HuH-7.5 (cell line): ENCODE measurements around the gene SUN2.
"Not testable (repeated sequence)": the region's sequence is repeated elsewhere in the genome, so short reads cannot be mapped to it uniquely, and the experiment has no call there.

Experiments used
- DNase-seq: peaks from one replicate; pipeline ENCODE4 v3.0.0; 2011; ENCODE audit warnings: low spot score

SUN2 gene, protein sequence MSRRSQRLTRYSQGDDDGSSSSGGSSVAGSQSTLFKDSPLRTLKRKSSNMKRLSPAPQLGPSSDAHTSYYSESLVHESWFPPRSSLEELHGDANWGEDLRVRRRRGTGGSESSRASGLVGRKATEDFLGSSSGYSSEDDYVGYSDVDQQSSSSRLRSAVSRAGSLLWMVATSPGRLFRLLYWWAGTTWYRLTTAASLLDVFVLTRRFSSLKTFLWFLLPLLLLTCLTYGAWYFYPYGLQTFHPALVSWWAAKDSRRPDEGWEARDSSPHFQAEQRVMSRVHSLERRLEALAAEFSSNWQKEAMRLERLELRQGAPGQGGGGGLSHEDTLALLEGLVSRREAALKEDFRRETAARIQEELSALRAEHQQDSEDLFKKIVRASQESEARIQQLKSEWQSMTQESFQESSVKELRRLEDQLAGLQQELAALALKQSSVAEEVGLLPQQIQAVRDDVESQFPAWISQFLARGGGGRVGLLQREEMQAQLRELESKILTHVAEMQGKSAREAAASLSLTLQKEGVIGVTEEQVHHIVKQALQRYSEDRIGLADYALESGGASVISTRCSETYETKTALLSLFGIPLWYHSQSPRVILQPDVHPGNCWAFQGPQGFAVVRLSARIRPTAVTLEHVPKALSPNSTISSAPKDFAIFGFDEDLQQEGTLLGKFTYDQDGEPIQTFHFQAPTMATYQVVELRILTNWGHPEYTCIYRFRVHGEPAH

DNA sequence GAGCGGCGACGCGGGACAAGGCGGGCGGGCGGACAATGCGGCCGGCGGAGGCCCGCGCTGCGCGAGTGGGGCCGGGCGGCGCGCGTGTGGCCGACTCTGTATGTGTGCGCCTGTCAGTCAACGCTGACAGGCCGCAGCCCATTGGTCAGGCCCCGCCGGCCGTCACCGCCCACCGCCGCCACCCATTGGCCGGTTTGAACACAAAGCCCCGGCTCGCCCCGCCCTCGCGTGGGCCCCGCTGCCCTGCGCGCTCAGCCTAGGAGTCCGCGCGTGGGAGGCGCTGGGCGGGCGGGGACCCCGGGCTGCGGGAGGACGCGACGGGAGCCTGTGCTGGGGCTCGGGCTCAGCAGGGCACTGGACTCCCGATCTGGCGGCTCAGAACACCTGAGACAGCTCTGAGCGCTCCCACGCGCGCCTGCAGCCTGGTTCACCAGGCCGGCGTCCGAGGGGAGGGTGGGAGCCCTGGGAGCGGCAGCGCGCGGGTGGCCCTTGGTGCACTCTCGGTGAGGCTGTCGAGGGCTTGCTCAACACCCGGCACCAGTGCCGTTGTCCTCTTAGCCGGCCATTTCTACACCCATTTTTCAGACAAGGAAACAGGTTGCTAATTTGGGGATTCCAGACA, at the start of gene SUN2:
SUN2 (minus strand) TSS at position 88 of the 622 bp plus-strand sequence. CDS start 3,370 bp downstream, outside the sequence.
- DNase-seq: peak; percentile 96

DNA sequence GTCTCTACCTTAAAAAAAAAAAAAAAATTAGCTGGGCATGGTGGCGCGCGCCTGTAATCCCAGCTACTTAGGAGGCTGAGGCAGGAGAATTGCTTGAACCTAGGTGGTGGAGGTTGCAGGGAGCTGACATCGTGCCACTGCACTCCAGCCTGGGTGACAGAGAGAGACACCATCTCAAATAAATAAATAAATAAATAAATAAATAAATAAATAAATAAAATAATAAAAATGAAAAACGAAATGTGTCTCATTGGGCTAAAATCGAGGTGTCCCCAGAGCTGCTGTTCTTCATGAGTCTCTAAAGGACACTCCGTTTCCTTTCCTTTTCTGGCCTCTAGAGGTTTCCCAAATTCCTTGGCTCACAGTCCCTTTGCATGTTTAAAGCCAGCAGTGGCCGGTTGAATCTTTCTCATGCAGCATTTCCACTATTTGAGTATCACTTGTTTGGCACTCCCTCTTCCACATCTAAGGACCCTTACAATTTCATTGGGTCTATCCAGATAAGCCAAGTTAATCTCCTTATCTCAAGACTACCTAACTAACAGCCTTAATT, 49.3 kb upstream of the SUN2 start:
- not testable (repeated sequence) for DNase-seq

DNA sequence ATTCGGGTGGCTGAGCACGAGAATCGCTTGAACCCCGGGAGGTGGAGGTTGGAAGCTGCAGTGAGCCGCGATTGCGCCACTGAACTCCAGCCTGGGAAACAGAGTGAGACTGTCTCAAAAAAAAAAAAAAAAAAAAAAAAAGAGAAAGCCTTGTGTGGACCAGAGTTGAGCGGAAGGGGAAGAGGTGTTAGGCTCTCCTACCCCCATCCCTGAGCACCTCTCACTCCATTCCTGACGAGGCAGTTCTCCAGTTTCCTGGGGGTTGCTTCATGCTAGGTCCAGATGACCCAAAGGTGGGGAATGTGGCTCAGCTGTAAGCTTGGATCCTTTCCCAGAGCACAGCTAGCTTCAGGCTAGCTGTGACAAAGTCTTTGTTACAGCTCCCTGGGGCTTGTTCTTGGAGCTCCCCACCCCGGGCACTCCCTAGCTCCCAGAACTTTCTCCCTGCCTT, 46.9 kb upstream of the SUN2 start:
- DNase-seq: peak; percentile 37

DNA sequence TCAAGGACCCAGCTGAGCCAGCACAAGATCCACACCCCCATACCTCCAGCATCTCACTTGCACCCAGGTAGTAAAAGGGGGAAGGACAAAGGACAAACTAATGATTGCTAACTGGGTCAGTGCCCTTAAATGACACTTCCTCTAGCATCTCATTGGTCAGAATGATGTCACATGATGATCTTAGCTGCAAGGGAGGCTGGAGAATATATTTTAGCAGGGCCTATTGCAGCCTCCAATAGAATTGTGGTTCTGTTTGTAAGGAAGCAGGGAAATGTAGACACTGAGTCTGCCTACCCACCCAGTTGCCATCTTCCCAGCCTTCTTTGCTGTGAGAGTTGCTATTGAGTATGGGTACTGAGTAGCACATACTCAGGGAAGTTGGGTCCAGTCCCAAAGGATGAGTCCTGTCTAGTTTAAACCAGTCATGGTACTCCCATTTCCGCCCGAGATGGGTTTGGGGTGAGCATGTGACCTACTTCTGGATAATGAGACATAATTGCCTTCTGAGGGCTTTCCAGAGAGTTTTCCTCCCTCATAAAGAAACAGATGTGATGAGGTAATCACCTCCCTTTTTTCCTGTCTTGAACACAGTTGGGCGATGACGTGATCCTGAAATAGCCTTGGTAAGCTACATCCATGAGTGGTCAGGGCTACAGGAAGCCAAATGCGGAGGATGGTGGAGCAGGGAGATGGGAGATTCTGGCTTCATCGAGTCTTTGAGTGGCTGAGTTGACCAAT, 43.6 kb upstream of the SUN2 start:
- DNase-seq: no peak

DNA sequence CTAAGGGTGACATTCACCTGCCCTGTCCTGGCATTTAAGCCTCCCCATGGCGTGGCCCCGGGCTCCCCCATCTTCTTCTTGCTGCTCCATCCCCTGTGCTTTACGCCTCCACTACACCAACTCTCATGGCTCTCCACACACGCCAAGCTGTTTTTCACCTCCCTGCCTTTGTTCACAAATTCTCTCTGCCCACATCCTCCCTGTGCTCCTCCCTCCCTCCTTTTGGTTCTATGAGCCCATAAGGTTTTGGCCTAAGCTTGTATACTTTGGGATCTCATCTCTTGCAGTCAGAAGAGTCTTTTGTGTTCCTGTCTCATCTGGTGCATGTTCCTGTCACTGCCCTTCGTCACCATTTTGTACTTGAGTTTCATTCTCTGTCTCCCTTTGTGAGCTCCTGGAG, 42.7 kb upstream of the SUN2 start:
- DNase-seq: no peak

DNA sequence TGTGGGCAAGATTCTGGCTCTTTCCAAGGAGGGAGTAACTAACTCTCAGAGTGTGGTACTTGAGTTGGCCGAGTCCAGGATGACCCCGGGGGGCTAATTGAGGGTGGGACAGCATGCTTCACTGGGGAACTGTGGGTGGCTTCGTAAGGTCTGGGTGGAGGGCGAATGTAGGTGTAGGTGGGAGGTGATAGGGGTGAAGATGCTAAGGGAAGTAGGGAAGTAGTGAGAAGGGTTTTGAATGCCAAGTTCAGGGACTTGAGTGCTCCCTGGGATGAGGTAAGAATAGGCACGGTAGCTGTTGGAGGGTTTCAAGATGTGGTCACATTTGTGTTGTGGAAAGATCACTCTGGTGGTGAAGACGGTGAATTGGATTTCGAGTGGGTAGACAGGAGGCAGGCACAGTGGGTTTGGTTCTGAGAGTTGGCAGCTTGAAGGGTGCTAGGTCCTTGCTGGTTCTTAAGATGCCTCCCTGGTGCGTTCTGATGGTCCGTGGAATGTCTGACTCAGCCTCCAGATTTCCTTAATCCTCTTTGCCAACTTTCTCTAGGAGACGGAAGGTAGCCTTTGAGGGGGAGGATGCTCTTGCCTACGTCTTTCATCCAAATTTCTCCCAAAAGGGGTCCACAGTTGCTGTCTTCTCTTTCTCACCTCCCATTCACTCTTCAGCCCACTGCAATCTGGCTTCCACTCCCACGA, 40.6 kb upstream of the SUN2 start:
- no peak for DNase-seq

DNA sequence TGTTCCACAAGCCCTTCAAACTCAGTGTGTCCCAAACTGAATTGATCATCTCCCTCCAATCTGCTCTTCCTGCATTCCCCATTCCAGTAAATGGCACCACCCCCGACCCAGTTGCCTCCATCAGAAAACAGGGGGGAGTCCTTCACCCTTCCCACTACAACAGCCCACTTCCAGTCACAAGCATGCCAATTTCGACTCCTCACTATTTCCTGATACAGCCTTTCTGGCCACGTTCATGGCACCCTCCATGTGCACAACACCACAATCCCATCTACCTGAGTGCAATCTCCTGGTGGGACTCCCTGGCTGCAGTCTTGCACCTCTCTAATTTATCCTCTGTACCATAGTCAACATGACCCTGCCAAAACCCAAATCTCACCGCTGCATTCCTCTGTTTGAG, 39.8 kb upstream of the SUN2 start:
- DNase-seq: no peak

DNA sequence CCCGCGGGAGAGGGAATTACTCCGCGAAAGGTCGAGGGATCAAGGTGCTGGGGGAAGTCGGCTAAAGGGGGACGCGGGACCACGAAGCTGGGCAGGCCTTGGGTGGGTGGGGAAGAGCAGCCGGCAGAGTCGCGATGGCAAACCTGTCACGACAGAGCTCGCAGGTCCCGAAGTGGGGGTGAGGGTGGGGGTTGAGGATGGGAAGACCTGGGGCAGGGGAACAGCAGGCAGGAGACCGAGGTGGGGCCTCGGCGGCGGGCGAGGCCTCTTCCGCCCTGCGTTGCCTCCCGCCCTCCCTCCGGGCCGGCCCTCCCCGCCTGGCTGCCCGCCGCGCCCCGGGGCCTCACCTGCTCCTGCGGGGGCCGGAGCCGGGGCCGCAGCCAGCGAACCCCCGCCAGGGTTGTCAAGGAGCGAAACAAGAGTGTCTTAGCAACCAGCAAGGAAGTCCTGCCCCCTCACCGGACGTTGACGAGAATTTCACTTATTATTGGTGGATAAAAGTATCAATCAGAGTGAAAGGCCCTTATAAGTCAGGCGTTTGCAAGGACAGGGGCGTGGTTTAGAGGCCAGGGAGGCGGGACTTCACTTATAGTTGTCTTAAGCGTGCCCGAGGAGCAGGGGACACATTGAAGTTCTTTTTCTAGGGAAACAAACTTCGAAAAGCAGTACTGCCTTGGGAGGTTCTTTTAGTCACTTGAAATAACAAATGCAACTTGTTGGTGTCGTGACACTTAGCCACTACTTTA, 38.1 kb upstream of the SUN2 start, which contains the start of gene DNAL4:
DNAL4 (minus strand) TSS at position 423 of the 746 bp plus-strand sequence. CDS start 11,412 bp downstream, outside the sequence.
- peak; percentile 90 for DNase-seq

DNA sequence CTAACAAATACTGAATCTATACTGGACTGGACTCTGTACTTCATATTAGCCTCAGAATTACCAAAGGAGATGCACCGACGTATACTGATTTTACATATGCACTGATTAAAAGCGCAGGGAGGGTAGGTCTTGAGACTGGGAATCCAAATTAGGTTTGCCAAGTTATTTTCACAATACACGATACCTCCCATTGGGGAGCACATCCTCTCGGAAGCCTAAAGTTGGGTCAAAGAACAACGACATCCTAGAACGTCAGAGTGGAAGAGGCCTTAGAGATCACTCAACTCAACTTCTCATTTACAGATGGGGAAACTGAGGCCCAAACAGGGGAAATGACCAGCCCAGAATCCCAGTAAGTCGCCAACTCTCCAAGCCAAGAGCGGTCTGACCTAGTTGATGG, 37.5 kb upstream of the SUN2 start:
- DNase-seq: no peak

DNA sequence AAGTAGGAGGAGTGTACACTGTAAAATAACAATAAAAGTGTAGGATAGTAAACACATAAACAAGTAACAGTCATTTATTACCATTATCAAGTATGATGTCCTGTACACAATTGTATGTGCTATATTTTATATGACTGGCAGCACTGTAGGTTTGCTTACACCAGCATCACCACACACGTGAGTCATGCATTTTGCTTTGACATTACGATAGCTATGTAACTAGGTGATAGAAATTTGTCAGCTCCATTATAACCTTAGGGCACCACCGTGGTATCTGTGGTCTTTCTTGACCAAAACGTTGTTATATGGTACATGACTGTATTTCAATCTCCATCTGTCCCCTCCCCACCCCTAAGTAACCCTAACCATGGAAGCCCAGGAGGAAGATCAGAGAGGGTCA, 37.0 kb upstream of the SUN2 start:
- DNase-seq: no peak

DNA sequence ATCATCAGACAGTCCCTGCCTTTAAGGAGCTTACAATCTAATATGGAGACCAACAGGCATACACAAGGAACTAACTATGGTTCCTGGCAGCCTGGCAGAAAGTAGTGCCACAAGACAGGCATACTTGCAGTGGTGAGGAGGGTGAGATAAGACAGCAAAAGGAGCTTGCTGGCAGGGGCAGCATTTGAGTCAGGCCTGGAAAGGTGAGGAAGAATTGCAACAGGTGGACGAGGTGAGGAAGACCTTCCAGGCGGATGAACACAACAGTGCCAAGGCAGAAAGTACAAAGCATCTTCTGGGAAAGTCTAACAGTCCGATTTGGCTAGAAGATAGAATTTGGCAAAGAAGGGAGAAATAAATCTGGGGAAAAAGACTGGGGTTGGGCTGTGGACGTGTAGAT, 33.8 kb upstream of the SUN2 start:
- DNase-seq: no peak

DNA sequence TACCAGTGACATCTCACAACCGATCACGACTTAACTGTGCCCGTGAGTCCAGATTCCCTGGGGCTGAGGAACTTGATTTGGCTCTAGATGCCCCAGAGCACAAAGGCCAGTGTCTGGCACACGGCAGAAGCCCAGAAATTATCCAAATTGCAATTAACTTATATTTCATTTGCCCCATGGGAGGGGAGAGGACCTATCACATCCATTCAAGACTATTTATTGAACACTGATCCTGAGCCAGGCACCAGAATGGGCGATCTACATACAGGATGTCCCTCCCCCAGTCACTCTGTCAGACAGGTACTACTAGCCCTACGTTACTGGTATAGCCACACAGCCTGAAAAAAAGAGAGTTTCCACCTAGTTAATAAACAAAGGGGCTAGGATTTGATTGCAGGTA, 33.0 kb upstream of the SUN2 start:
- no peak for DNase-seq

DNA sequence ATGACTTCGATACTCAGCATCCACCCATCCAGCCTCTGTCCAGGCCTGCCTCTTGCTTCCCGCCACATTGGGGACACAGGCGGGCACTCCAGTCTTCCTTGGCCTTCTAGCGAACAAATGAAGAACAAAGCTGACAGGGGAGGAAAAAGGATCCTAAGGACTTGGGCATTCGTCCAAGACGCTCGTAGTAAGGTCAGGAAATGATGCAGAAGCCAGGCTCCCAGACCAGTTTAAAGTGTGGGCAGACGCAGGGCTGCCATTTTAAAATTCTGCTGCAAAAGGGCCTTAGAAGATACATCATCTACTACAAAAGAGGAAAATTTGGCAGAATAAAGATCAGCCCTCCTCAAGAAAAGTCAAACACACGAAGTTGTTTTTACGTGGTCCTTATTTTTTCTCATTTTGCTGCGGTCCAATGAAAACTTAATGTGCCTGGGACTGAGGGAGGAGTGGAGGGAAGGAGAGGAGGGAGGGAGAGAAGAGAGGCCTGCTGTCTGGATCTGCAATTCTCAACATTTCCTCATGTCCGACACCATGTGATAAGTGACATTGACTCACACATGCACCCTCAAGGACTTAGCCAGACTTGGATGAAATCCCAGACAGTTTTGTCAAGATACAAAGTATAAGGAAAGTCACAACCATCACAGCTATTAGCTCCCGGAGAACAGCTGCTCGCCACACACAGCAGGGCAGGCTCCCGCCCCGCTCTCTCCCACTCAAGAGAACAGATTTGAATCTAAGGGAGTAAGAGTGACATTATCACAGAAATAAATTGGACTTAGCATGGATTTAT, 32.4 kb upstream of the SUN2 start:
- DNase-seq: no peak

DNA sequence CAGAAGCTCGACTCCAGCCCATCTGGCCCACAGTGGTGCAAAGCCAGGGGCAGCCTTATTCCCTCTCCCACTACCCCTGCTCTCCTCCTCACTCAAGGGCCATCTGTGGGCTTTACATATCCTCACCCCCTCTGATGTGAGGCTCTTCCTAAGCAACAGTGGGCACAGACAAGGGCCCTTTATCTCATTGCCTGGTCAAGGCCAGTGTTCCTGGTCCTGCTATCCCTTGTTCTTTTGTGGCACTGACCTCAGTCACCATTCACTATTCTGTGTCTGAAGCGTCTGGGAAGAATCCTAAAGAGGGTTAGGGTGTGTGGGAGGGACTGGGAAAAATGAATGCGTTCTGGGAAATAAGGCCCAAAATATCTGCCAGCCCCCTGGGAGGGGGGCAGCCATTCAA, 30.8 kb upstream of the SUN2 start:
- DNase-seq: no peak

DNA sequence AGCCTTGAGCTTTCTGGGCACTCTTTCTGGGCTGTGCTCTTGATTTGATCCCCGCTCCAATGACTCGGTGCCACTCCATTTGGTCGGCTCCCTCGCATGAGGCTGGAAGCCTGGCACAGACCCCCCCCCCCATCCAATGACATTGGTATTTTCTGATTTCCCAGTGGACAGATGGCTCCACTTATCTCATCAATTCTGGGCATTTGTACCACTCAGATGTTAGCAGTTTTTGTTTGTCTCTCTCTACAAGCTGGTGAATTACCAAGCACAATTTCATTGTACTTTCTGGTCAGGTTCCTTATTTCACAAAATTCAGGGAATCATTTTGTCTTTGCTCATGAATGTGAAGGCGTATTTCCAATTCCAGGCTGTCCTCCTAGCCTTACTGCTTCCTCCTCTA, 29.1 kb upstream of the SUN2 start:
- DNase-seq: no peak

DNA sequence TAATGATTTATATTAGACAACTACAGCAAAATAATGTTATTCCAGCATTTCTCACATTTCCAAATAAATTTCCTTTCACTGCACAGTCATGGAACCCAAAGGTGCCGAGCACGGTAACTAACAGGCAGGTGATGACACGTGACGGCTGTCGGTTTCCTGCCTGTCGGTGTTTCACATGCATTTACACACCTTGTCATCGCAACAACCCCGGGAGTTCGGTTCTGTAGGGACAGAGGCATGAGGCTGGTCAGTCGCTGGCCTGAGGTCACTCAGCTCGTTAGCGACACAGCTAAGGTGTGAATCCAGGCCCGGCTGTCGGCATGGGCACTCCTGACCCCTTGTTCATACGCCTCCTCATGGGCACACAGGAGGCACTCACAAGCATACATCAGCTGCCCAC, 28.2 kb upstream of the SUN2 start:
- no peak for DNase-seq

DNA sequence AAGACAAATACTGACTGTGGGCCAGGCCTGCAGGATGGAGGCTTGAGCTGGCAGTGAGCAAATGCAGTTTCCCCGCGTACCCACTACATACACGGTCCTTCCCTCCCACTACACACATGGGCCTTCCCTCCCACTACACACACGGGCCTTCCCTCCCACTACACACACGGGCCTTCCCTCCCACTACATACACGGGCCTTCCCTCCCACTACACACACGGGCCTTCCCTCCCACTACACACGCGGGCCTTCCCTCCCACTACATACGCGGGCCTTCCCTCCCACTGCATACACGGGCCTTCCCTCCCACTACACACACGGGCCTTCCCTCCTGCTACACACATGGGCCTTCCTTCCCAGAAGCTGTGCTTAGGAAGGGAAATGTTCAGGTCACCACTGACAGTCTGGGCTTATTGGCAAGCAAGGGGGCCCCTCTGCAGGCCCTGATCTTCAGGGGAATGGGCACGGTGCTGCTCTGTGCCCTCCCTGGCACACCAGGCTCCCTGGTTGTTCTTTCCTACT, 27.4 kb upstream of the SUN2 start:
- no peak for DNase-seq

DNA sequence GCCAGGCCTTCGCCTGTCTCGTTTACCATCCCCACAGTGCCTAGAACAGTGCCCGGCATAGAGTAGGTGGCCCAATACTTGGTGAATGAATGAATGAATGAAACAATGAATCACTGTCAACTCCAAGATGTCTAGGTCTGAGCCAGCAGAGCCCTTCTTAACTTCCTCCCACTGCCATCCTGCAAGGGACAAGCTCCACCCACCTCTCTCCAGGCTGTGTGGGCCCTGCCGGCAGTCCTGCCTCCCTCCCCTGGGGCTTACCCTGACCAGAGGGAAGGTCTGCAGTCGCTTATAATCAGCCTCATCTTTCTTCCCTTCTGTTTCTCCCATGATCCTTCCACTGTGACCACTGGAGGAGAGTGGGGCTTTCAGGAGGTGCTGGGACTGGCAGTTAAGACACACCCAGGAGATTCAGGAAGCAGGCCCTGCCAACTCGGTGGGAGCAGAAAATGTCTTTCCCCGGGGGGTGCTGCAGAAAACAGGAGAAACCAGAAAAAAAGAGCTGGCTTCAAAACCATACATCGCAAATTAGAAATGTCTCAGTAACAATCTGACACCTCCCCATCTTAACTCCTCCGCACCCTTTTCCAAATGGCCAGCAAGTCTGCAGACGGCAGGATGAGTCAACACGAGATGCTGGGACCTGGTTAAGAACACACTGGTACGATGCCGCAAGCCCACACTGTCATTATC, 26.8 kb upstream of the SUN2 start:
- DNase-seq: no peak

DNA sequence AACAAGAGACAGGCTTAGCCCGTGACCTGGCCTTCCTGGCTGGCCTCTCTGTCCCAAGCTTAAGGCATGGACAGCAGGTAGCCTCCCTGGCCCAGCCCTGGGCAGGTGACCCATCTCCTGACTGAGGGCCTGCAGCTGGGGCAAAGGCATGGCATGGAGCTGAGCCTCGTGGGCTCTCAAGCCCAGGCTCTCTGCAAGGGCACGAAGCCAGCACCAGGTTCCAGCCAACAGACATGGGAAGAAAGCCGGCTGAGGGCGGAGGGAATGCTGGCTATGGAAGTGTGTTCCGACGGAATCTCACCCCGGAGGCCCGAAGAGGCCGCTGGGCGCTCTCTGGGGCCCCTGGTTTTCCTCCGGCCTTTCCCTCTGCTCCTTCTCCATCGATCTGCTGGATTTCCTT, 25.2 kb upstream of the SUN2 start:
- no peak for DNase-seq
